Osteoblast (primary cell): Measurements from ENCODE around the gene ELMO1. TPM values are rescaled to one million over a fixed set of nuclear protein-coding genes. Genes with fewer than 3 reads are reported as not detected.

Experiments used
- DNase-seq: peaks from one replicate; pipeline ENCODE4 v3.0.0; 2011; ENCODE audit warnings: low spot score, mixed read lengths; ENCODE audit not compliant: insufficient read length; ENCODE audit errors: missing footprints
- H2AFZ ChIP-seq: 2 replicates; pipeline ENCODE4 v1.6.0; 2011; ENCODE audit warnings: mild to moderate bottlenecking, low read length
- H3K27ac ChIP-seq: 2 replicates; pipeline ENCODE4 v1.5.1; 2011; ENCODE audit warnings: mild to moderate bottlenecking, low read depth, low read length, moderate library complexity
- H3K27me3 ChIP-seq: 2 replicates; pipeline ENCODE4 v1.6.0; 2012; ENCODE audit warnings: mild to moderate bottlenecking, control low read depth, inconsistent platforms, low read length, moderate library complexity; ENCODE audit not compliant: insufficient read depth
- H3K36me3 ChIP-seq: 2 replicates; pipeline ENCODE4 v1.5.1; 2011; ENCODE audit warnings: mild to moderate bottlenecking, low read length, control low read depth, moderate library complexity; ENCODE audit not compliant: insufficient read depth
- H3K4me1 ChIP-seq: 2 replicates; pipeline ENCODE4 v1.5.1; 2011; ENCODE audit warnings: mild to moderate bottlenecking, low read length, control low read depth, moderate library complexity; ENCODE audit not compliant: insufficient read depth
- H3K4me2 ChIP-seq: 2 replicates; pipeline ENCODE4 v1.6.0; 2011; ENCODE audit warnings: mild to moderate bottlenecking, low read length; ENCODE audit not compliant: insufficient read depth
- H3K4me3 ChIP-seq: fragments of 200-600 bp; sonication (generic); 3 replicates; pipeline ENCODE4 v1.5.1; 2012; ENCODE audit warnings: mild to moderate bottlenecking, low read length, inconsistent platforms; ENCODE audit not compliant: insufficient read depth
- H3K79me2 ChIP-seq: 2 replicates; pipeline ENCODE4 v1.6.0; 2012; ENCODE audit warnings: mild to moderate bottlenecking, low read length, control low read depth, inconsistent platforms; ENCODE audit not compliant: insufficient read depth
- H3K9me3 ChIP-seq: 2 replicates; pipeline ENCODE4 v1.5.1; 2011; ENCODE audit warnings: low read depth, low read length, control low read depth
- H4K20me1 ChIP-seq: 2 replicates; pipeline ENCODE4 v1.6.0; 2012; ENCODE audit warnings: mild to moderate bottlenecking, low read length, control low read depth; ENCODE audit not compliant: insufficient read depth
- total RNA-seq: library from RNA; depleted of rRNA; stranded (reverse); fragments of >200 nt; gene quantifications from 2 replicates; pipeline ENCODE4 v1.2.3, GENCODE V29; 2012
- TF ChIP-seq, protein P1 (sequence below): IDR thresholded peaks from 2 replicates; pipeline ENCODE4 v1.5.1; 2011; ENCODE audit warnings: mild to moderate bottlenecking, low read depth, low read length, moderate library complexity; ENCODE audit errors: extremely low read depth

ELMO1 gene
- total RNA-seq, 1 donor = 2.2 TPM

DNA sequence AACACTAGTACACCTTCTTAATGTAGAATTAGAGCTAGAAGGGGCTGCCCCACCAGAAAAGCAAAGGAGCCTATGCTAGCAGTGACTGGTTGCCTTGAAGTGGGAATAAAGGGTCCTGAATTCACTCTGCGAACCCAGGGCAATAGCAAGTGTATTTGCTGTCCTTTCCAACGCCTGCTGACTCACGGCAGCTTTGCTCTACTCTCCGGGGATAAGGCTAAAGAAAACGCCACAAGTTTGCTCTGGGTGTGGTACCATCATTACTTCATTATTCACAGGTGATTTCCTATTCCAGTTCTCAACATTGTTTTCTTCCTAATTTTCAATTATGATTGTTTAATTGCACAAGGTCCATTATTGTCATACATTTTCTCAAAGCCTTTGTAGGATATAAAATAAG, 503.8 kb downstream of the ELMO1 start:
- Histone ChIP-seq H3K9me3 (no peaks in the 10 kb centered on the region), H2AFZ (no peak overlapping the region), H3K79me2 (no peaks in the 10 kb centered on the region), H3K36me3 (no peaks in the 10 kb centered on the region), H3K4me2 (no peak overlapping the region), H3K27me3 (no peaks in the 10 kb centered on the region), H3K4me3 (no peak overlapping the region), H3K4me1 (no peaks in the 10 kb centered on the region), H3K27ac (no peak overlapping the region), H4K20me1 (no peaks in the 10 kb centered on the region)
- TF ChIP-seq, protein P1, sequence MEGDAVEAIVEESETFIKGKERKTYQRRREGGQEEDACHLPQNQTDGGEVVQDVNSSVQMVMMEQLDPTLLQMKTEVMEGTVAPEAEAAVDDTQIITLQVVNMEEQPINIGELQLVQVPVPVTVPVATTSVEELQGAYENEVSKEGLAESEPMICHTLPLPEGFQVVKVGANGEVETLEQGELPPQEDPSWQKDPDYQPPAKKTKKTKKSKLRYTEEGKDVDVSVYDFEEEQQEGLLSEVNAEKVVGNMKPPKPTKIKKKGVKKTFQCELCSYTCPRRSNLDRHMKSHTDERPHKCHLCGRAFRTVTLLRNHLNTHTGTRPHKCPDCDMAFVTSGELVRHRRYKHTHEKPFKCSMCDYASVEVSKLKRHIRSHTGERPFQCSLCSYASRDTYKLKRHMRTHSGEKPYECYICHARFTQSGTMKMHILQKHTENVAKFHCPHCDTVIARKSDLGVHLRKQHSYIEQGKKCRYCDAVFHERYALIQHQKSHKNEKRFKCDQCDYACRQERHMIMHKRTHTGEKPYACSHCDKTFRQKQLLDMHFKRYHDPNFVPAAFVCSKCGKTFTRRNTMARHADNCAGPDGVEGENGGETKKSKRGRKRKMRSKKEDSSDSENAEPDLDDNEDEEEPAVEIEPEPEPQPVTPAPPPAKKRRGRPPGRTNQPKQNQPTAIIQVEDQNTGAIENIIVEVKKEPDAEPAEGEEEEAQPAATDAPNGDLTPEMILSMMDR = no peak
- DNase-seq = no peak

GRCh38 chr7:36943591-36944435, 504.9 kb downstream of the ELMO1 start:
- TF ChIP-seq, protein P1 = no peak
- no peak overlapping the region for H3K4me2 ChIP-seq
- DNase-seq = no peak
- H3K9me3 ChIP-seq = no peaks in the 10 kb centered on the region
- no peaks in the 10 kb centered on the region for H3K4me1 ChIP-seq
- H3K36me3 ChIP-seq = no peaks in the 10 kb centered on the region
- H3K27ac ChIP-seq = no peak overlapping the region
- H3K79me2 ChIP-seq = no peaks in the 10 kb centered on the region
- H2AFZ ChIP-seq = no peak overlapping the region
- H3K27me3 ChIP-seq = no peaks in the 10 kb centered on the region
- H3K4me3 ChIP-seq = no peak overlapping the region
- H4K20me1 ChIP-seq = no peaks in the 10 kb centered on the region

- Histone ChIP-seq H3K4me1 (no peaks in the 10 kb centered on the region), H3K36me3 (no peaks in the 10 kb centered on the region), H4K20me1 (no peaks in the 10 kb centered on the region), H3K4me2 (no peak overlapping the region), H3K27ac (no peak overlapping the region), H3K9me3 (no peaks in the 10 kb centered on the region), H3K79me2 (no peaks in the 10 kb centered on the region), H2AFZ (no peak overlapping the region), H3K27me3 (no peaks in the 10 kb centered on the region), H3K4me3 (no peak overlapping the region)
- DNase-seq = no peak
- TF ChIP-seq, protein P1 = no peak
Measured at GRCh38 chr7:36942955-36943354, 505.7 kb downstream of the ELMO1 start.

- no peak for DNase-seq
- H3K4me3 ChIP-seq = no peak overlapping the region
- no peaks in the 10 kb centered on the region for H3K4me1 ChIP-seq
- H3K27ac ChIP-seq = no peak overlapping the region
- no peak overlapping the region for H3K4me2 ChIP-seq
- H3K79me2 ChIP-seq = no peaks in the 10 kb centered on the region
- H3K27me3 ChIP-seq = no peaks in the 10 kb centered on the region
- TF ChIP-seq, protein P1 = no peak
- no peak overlapping the region for H2AFZ ChIP-seq
- H3K36me3 ChIP-seq = no peaks in the 10 kb centered on the region
- no peaks in the 10 kb centered on the region for H4K20me1 ChIP-seq
- H3K9me3 ChIP-seq = no peaks in the 10 kb centered on the region
Measured at GRCh38 chr7:36942541-36942940, 506.1 kb downstream of the ELMO1 start.
